Limb (tissue), 2 donors: ENCODE results near the gene WDR1.

ENCODE experiments used
- DNase-seq, 2 donors: peaks; one replicate each; pipeline ENCODE4 v3.0.0-alpha.2; 2016; ENCODE audit errors: extremely low spot score in 2 of 2

Gene WDR1, protein sequence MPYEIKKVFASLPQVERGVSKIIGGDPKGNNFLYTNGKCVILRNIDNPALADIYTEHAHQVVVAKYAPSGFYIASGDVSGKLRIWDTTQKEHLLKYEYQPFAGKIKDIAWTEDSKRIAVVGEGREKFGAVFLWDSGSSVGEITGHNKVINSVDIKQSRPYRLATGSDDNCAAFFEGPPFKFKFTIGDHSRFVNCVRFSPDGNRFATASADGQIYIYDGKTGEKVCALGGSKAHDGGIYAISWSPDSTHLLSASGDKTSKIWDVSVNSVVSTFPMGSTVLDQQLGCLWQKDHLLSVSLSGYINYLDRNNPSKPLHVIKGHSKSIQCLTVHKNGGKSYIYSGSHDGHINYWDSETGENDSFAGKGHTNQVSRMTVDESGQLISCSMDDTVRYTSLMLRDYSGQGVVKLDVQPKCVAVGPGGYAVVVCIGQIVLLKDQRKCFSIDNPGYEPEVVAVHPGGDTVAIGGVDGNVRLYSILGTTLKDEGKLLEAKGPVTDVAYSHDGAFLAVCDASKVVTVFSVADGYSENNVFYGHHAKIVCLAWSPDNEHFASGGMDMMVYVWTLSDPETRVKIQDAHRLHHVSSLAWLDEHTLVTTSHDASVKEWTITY

DNA sequence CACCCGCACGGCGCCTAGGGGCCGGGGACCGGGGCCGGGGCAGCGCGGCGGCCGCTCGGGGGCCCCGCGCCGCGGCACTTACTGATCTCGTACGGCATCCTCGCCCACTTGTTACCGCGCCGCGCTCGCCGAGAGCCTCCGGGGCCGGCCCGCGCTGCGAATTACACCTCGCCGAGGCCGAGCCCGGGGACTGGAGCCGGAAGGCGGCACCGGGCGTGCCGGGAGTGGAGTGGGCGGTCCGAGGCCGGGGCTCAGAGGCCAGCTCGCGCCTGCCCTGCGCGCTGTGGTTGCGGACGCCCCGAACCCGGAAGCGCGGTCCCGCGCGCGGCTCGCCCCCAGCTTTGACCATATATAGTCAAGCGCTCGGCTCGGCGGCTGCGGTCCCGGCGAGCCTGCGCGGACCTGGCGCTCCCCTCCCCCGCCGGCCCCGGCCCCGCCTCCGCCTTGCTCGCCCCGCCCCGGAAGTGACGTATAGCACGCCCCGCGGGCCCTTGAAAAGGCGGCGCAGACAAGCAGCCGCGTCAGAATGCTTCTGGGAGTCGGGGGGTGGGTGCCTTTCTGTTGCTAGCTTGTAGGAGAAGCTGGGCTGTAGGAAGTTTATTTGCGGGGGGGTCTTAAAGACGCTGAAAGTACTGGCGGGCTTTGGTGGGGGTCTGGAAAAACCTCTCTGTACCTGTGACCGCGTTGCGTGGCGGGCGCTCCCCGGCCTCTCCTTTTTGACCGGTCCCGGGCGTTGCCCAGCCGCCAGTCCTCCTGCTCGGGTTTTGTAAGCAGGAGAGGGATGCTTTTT, at the start of gene WDR1:
WDR1 (minus strand) TSS at position 231 of the 790 bp plus-strand sequence; CDS start at position 98, 133 bp downstream.
- DNase-seq = peak; percentile 93 to 99

DNA sequence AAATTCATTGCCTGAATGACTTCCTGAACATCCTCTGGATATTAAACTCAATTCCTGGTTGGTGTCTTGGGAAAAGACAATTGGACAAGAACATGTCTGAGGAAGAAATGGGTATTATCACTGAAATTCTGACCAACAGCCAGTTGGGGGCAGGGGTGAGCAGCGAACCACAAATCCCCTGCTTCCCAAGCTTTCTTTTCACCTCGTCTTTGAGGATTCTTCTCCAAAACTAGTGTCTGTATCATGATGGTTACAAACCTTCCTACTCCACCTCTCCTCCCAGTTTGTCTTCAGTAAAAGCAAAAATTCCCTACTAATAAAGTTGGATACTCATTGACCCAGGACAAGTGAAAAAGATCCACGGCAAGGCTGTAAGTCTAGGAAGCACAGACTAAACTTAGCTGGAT, 48.3 kb upstream of the WDR1 start:
- peak in 1 of 2 donors; percentile 62 for DNase-seq

DNA sequence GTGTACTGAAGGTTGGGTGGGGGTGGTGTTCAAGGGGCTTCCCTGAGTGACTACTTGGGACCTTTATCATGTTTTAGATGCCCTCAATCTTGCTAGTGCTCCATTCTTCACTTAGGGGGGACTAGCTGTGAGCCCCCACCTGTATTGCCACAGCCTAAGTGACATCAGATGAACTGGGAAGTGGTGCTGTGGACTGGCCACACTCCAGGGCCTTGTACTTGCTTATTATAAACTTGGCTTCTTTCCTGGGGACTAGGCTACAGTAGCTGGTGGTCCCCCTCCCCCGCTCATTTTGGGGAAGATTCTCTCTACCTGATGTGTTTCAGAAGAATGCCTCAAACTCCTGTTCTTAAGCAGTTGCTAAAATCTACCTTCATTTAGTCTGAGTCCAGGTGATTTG, 46.7 kb upstream of the WDR1 start:
- no peak for DNase-seq

DNA sequence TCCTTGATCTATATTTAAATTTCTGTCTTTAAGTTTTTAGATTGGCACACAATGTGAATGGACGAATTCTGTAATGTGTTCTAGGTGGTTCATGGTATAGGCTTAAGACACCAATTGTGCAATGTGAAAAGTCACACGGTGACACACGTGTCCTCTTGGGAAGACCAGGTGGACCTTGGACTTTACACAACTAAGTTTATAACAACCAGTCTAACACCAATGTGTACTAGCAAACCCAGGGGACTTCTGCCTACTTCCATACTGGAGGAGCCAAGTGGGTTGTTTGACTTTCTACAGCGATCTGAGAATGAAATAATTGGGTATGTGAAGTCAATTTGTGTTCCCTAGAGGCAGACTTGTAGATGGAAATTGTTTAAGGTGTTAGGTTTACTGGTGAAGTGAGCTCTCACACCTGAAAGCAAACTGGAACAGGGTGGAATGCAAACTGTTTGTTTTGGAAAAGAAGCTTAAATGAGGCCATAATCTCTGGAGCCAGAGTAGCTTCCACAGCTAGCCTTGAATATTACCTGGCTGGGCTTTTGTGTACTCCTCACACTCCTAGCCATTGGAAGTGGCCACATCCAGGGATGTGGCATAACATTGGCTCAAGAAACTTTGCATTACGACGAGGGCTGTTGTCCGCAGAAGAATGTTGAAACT, 45.9 kb upstream of the WDR1 start:
- DNase-seq = no peak

DNA sequence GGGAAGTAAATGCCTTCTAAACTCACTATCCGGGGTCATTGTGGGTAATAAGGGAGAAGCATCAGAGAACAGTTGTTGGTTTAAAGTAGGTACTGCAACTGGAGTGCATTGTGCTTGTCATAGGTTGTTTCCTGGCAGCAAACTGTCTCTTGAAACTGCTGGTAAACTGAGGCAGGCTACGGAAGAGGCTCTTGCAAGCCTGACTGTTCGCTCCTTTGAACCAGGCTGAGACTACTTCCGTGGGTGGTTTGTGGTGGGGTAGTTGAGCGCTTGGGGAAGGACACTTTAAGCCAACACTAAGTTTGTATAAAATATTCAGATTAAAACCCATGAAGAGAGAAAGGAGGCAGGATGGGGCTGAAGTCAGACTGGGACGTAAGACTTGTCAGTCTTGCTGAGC, 45.2 kb upstream of the WDR1 start:
- no peak for DNase-seq

DNA sequence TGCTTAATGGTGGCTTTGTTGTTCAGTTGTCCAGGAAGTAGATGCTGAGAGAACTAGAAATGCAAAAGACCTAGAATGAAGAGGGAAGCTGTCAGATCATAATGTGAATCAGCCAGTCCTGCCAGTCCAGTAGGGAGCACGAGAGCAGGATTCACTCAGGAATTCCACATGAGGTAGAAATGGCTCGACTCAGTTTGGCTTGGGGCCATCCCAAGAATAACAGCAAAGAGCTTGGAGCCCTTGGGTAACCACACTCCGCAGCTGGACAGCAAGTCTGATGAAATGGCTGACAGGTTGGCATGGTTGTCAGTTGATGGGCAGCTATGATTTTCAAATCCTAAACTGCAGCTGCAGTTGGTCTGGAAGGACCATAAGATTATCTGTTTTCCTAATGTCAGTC, 44.5 kb upstream of the WDR1 start:
- no peak for DNase-seq

DNA sequence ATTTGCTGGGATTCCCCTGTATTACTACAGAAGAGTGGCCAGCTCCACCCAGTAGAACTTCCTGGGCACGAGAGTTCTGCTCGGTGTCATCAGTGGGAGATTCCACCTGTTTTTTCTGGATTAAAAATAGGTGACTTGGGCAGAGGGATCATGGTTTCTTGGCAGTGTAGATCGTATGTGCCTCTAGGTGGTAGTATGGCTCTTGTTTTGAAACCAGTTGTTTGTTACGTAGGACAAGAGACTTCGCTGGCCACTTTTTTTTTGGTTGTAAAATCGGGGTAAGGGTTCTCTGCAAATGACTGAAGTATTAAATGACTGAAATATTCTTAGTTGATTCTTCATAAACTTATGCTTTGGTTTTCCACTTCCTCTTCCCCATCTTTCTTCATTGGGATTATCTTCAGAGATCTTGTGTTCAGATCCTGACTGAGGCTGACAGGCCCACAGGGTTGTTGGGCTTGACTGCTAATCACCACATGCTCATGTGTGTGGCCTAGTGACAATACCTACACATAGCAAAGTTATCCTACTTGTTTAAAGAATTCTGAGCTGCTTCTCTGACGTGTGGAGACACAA, 43.8 kb upstream of the WDR1 start:
- no peak for DNase-seq

DNA sequence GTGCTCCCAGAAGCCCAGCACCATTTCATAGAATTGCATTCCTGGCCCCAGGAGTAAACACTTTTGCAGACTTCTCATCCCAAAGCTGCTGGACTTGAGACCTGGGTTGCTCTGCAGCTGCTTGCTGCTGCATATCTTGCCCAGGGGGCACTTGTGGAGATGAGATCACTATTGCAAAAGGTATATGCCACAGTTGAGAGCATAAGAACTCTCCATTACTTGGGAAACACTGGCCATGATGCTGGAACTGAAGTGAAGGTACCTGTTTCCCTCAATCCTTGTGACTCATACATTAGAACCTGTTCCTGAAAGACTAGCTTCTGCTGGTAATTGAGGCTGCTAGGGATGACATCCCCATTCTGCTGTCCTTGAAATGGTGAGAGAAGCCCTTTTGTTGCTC, 43.1 kb upstream of the WDR1 start:
- DNase-seq = no peak

DNA sequence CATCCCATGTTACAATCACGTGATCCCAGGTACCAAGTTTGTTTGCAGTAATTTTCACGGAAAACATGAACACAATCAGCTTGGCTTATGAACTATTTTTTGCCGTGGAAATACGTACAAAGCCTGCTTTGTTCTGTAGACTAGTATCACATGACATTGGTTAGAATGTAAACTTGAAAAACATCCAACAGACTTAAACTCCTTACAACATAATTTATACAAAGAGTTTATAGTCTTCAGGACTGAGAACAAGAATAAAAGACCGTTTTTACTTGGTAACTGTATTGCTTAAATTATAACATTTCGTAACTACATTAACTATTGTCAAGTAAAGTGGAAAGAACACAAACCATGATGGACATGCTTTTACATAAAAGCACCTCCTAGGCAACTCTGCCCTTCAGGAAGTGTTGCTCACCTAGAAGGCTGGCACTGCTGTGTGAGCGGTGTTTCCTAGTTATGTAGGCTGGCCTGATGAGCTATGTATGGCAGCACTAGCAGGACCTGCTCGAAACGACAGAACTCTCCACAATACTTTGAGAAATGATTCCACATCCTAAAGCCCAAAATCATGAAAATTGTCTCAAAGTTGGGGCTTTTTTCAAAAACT, 41.8 kb upstream of the WDR1 start:
- DNase-seq = no peak

DNA sequence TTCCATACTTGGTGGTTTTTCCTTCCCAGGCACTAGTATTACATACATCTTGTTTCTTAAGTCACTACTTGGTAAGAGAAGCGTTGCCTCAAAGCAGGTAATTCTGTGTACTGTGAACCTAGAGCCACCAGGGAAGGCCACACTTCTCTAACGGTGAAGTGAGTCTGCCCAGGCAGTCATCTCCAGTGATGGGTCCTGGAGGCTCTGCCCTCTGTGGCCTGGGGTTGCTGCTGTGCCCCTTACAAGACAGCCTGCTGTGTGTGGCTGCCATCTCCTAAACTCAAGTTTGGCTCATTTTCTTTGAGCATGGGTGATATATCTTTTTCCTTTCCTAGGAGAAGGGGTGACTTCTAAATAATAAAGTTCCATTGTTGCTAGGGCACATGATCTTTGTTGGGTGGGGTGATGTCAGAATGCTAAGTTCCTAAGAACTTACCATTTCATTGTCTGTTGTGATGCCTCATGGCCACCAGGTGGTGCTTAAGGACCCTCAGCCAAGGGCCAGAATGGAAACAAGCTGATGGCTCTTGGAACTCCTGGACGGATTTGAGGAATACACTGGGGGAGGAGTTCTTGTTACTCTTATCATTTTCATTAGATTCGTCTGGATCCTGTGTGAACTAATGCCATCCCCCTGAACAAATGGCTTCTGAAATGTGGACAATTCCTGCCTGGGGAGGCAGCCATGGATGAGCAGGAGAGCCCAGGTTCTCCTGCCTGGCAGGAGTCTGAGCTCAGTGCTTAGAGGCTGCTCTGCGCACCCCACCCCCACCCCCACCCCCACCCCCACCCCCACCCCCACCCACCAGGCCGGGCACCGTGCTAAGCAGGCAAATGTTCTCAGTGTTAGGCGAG, 41.1 kb upstream of the WDR1 start:
- DNase-seq = peak; percentile 64 to 77

DNA sequence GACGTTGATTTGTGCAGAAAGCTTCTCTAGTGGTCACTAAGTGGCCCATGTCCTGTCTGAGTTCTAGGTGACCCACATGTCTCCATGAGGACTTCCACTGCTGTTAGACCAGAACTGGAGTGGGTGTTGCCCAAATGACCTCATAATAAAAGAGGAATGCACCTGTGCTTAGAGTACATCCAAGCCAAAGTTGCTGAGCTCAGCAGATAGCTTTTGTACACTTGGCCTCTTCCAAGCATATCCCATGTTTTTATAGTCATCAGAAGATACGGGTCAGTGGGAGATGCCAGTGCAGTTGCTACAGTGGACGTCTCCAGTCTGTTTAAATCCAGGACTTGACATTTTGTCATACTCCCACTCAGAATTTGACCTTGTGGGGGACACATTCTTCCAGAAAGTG, 37.6 kb upstream of the WDR1 start:
- no peak for DNase-seq

DNA sequence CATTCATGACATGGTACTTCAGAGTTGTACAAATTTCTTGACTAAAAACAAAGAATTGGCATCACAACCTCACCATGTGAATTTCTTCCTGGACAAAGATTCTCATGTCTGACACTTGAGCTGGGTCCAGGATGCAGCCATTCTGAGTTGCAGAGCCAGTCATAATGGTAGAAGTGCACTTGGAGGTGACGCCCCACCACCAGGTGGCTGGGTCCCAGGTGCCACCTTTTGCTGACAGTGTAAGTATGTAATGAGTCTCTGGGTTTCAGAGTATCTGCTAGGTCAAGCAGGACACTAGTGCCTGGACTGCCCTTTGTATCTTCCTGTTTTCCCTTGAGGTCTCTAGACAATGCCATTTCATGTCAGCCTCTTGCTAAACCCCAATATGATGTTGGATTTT, 36.6 kb upstream of the WDR1 start:
- DNase-seq = no peak

DNA sequence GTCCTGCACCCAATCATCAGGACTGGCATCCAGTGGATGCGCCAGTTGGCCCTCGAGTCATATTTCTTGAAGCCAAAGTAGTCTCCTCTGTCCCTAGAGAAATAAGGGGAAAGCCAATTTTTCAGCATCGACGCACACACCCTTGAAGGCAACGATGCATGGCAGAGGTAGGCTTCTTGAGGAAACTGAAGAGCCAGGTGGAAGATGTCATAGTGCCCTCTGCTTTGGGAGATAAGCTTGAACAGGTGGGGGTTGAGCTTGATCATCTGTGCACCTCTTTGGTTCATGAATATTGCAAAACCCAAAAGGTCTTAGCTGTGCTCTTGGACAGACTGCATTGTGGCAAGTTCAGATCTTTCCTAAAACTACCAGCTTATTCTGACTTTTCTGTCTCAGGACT, 34.6 kb upstream of the WDR1 start:
- no peak for DNase-seq

DNA sequence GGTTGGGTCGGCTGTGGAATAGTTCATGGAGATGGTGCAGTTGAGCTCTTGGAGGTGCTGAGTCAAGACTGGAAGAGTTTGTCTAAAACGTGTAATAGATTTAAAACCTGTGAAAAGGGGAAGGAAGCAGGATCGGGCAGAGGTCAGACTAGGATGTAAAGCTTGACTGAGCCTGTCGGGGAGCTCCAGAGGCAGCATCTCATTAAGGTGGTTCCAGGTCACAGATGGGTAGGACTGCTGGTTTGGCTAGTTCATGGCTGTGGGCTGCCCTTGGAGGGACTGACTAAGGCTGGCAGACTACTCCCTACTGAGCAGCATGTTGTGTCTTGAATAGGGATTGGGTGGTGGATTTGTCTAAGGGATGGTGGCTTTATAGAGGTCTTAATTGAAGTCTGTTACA, 28.4 kb upstream of the WDR1 start:
- DNase-seq = no peak

DNA sequence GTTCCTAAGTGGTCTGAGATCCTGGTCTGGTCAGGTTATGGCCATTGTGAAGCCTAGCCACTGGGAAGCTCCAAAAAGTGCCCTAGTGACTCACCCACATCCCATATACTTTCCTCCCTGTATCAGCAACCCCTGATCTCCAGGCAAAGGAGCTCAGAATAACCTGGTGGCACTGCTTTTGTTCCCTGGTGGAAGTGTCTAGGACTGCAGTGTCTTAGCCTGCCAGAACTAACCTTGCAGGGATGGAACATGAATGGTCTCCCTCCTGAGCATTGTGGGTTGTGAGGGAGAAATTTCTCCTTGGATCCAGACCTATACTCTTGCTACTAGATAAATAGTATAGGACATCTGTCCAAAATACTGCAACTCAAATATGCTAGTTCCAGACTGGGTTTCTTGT, 27.9 kb upstream of the WDR1 start:
- DNase-seq = no peak

DNA sequence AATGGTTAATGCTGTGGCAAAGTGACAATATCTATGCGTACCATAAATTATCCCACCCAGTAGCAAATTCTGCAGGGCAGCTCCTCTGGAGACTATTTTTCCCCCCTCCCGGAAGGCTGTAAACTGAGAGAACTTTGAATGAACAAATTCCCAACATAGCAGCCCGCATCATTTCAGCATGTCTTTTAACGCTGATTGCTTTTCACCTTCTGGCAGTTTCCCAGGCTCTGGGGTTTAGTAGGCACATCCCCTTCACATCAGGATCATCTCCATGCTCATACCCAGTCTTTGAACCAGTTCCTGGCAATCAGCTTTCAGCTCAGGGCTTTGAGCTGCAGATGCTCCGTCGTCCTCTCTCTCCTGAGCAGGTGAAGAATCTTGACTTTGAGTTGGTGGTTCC, 26.6 kb upstream of the WDR1 start:
- no peak for DNase-seq

DNA sequence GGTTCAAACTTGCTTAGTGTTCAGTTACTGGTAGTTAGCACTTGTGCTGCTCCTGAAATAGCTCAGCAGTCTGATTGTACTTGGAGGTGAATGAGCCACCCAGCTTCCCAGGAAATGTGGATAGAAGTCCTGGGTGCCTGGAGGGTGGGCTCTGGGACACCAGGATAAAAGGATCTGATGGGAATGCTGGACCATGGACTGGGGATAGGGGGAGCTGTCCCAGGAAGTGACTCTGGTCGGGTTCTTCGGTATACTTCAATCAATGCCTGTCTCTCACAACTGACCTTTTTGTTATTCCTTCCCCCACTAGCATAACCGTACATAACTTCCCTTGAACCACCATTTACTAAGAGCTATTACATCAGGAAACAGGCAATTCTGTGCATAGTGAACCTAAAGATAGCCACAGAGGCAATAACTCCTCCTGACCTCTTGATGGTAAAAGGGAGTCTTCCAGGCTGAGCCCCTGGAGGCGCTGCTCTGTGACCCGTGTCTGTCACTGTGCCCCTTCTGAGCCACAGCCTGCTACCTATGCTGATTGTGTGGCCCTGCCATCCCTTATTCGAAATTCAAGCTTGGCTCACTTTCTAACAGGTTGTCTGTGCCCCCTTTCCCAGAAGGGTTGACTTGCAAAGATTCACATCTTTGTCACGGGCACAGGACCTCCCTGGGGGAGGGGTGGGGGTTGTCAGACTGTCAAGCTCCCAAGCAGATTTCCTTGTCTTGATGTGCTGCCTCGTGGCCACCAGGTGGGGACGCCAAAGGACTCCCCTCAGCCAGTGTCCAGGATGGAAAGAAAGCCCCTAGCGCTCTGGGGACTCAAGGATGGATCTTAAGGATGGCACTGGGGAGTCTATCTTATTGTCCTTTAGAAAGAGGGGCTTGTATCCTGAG, 24.5 kb upstream of the WDR1 start:
- no peak for DNase-seq

DNA sequence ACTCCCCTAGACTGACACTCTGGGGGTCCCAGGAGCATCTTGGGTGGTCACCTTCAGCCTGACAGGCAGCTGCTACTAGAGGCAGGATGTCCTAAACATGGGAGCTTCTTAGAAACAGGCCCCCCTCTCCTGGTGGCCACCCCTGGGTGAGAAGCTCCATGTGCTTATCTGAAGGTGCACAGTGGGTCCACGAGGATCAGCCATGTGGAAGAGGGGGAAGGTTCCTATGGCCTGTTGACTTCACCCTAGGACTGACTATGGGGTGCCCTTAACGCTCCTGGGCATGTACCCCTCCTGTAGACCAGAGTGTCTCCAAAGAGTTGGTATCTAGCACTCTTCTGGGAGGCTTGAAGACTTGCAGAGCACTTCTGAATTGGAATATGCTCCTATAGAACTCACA, 22.9 kb upstream of the WDR1 start:
- DNase-seq = no peak

DNA sequence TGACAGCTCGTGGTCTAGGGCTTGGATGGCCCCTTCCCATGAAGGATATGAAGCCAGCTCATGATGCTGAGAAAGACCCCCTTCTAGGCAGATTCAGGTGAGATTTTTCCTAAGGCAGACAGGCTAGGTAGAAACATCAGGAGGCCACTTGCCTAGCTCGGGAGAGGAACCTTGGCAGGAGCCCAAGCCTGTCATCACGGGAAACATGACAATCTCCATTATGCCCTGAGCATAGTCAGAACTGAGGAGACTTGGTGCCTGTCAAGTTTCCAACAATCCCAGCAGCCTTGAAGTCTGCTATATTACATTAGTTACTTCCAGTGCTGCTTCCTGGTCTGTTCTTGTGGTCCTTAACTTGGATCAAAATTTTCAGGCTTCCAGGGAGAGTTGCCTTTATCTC, 18.7 kb upstream of the WDR1 start:
- no peak for DNase-seq
